Measurements from ENCODE around the gene ZBTB8A.
"Not testable (repeated sequence)": the region's sequence is repeated elsewhere in the genome, so short reads cannot be mapped to it uniquely, and the experiment has no call there.

ZBTB8A gene

GRCh38 chr1:32622806-32623681 lies 83.8 kb downstream of the ZBTB8A start:
- no peak for DNase-seq

DNA sequence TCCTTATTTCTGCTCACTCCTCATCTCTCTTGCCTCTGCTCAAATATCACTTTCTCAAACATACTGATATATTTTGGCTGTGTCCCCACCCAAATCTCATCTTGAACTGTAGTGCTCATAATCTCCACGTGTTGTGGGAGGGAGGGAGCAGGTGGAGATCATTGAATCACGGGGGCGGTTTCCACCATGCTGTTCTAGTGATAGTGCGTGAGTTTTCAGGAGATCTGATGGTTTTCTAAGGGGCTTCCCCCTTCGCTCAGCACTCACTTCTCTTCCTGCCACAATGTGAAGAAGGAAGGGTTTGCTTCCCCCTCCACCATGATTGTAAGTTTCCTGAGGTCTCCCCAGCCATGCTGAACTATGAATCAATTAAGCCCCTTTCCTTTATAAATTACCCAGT lies 84.5 kb downstream of the ZBTB8A start:
- DNase-seq: no peak

DNA sequence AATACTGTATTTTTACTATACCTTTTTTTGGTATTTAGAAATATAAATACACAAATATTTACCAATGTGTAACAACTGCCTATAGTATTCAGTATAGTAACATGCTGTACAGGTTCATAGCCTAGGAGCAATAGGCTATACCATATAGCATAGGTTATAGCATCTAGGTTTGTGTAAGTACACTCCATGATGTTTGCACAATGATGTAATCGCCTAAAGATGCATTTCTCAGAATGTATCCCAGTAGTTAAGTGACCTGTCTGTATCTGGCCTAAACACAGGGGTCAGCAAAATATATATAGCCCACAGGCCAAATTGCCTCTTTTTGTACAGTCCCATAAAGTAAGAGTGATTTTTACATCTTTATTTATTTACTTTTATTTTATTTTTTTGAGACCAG lies 86.9 kb downstream of the ZBTB8A start:
- DNase-seq: no peak

DNA sequence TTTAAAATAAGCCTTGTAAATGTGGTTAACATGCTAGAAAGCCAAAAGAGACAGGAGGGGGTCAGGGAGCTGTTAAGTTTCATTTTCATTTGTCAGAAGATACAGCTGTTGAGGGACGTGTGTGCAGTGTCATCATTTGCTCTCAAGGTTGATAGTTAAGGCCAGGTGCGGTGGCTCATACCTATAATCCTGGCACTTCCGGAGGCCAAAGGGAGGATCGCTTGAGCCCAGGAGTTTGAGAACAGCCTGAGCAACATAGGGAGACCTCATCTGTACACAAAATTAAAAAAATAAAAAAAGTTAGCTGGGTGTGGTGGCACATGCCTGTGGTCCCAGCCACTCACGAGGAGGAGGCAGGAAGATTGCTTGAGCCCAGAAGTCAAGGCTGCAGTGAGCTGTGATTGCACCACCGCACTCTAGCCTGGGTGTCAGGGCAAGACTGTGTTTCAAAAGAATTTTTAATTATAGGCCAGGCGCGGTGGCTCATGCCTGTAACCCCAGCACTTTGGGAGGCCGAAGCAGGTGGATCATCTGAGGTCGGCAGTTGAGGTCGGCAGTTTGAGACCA lies 88.5 kb downstream of the ZBTB8A start:
- no peak for DNase-seq

DNA sequence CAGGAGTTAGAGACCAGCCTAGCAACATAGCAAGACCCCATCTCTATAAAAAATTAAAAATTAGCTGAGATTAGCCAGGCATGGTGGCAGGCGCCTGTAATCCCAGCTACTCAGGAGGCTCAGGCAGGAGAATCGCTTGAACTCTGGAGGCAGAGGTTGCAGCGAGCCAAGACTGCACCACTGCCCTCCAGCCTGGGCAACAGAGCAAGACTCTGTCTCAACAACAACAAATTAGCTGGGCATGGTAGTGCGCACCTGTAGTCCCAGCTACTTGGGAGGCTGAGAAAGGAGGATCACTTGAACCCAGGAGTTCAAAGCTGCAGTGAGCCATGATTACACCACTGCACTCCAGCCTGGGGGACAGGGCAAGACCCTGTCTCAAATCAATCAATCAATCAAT lies 90.9 kb downstream of the ZBTB8A start:
- not testable (repeated sequence) for DNase-seq

- no peak for DNase-seq
These were observed 93.6 kb downstream of the ZBTB8A start for GRCh38 chr1:32632829-32633228.

DNA sequence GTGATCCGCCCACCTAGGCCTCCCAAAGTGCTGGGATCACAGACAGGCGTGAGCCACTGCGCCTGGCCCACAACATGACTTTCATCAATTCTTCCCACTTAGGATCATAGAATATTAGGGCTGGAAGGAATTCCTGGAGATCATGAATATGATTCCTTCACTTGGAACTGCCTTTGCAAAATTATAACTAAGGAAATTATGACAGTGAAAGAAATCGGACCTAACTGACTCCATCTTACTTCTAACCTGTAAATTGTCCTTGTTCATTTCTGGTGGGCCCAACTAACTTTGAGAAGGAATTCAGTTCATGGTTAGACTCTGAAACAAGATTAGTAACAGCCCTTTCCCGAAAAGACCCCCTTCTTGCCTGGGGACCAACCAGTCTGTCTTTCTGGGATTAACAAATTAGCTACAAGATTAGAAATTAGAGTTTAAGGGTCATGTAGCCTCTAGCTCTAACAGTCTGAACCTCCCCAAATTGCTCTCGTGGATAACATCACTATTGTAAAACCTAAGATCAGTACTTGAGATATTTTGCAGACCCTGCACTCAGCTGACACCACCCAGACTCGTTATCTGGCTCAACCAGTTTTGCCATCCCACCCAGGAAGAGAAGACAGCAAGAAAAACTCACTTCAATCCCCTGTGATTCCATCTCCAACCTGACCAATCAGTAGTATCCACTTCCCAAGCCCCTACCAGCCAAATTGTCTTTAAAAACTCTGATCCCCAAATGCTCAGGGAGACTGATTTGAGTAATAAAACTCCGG lies 96.5 kb downstream of the ZBTB8A start:
- DNase-seq: no peak

DNA sequence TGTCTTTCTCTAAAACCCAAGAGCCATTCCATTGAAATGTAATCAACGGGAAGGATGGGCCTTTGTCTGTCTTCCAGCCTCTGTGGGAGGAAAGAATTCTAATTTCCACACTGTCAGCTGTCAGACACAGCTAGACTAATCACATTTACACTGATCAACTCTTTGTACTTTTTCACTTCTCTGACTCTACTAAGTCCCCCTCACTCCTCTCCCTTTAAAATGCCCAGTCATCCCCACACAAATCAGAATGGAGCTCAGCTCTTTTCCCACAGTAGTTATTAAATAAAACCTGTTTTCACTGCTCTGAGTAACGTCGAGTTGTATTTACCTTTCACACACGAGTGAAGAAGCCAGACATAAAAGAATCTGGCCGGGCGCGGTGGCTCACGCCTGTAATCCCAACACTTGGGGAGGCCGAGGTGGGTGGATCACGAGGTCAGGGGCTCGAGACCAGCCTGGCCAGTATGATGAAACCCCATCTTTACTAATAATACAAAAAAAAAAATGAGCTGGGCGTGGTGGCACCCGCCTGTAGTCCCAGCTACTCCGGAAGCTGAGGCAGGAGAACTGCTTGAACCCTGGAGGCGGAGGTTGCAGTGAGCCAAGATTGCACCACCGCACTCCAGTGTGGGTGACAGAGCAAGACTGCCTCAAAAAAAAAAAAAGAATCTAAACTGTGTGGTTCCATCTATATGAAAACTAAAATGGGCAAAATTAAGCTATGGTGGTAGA lies 97.9 kb downstream of the ZBTB8A start:
- no peak for DNase-seq

GRCh38 chr1:32639489-32640075 lies 100.4 kb downstream of the ZBTB8A start:
- DNase-seq: no peak

DNA sequence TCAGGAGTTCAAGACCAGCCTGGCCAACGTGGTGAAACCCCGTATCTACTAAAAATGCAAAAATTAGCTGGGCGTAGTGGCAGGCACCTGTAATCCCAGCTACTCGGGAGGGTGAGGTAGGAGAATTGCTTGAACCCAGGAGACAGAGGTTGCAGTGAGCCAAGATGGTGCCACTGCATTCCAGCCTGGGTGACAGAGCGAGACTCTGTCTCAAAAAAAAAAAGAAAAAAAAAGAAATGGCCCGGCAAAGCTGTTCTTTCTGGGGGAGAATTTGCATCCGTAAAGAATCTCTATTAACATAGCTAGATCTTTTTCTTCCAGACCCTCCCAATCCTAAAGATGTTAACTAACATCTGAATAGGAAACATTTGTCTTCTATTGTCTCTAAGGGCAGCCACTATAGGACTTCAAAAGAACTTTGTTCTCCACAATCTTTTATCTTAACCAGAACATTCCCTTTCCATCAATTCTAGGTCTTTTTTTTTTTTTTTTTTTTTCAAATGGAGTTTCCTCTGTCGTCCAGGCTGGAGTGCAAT lies 103.1 kb downstream of the ZBTB8A start:
- DNase-seq: not testable (repeated sequence)

- DNase-seq: no peak
These were observed 105.2 kb downstream of the ZBTB8A start for GRCh38 chr1:32644426-32644825.

- no peak for DNase-seq
These were observed 108.3 kb downstream of the ZBTB8A start for GRCh38 chr1:32647308-32648134.

- DNase-seq: peak; percentile 91
These were observed 111.1 kb downstream of the ZBTB8A start, which contains the start of gene ZBTB8OS for GRCh38 chr1:32650248-32650751. Gene ZBTB8OS, minus strand, starts transcription at chr1:32650550. Its CDS starts 21 bp downstream, at chr1:32650529.

GRCh38 chr1:32650752-32651460 lies 111.7 kb downstream of the ZBTB8A start, which contains the start of gene RBBP4:
Gene RBBP4, plus strand, starts transcription at chr1:32651208. Its CDS starts 99 bp downstream, at chr1:32651307.
- peak; percentile 96 for DNase-seq

- no peak for DNase-seq
These were observed 112.3 kb downstream of the ZBTB8A start for GRCh38 chr1:32651461-32652073.

DNA sequence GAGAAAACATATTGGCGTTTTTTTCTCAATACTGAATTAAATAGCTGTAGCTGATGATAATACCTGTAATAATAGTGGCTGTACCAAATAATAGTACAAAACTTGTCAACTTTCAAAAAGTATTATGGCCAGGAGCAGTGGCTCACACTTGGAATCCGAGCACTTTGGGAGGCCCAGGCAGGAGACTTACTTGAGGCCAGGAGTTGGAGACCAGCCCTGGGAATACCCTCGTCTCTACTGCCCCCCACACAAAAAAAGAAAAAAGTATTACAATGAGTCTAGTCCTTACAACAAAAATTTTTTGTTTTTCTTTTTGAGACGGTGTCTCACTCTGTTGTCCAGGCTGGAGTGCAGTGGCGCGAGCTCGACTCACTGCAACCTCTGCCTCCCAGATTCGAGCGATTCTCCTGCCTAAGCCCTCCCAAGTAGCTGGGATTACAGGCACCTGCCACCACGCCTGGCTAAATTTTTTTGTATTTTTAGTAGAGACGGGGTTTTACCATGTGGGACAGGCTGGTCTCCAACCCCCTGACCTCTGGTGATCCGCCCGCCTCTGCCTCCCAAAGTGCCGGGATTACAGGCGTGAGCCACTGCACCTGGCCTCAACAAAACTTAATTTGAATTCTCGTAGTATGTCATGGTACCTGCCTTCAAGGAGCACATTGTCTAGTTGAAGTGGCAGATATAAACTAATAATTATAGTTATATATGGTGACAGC lies 113.2 kb downstream of the ZBTB8A start:
- DNase-seq: no peak
